Mucosa of stomach (tissue), 1 donor: ENCODE measurements around the gene PDX1.

Experiments used
- H3K27me3 ChIP-seq: one replicate; pipeline ENCODE4 v1.7.0; 2013; ENCODE audit warnings: mild to moderate bottlenecking, low read length; ENCODE audit not compliant: control insufficient read depth, insufficient read depth
- H3K36me3 ChIP-seq: one replicate; pipeline ENCODE4 v1.7.0; 2013; ENCODE audit warnings: low read length; ENCODE audit not compliant: control insufficient read depth, insufficient read depth
- H3K4me1 ChIP-seq: one replicate; pipeline ENCODE4 v1.7.0; 2013; ENCODE audit warnings: mild to moderate bottlenecking, low read length; ENCODE audit not compliant: control insufficient read depth, insufficient read depth
- H3K4me3 ChIP-seq: one replicate; pipeline ENCODE4 v1.7.0; 2013; ENCODE audit warnings: low read length
- H3K9ac ChIP-seq: one replicate; pipeline ENCODE4 v1.7.0; 2013; ENCODE audit warnings: mild to moderate bottlenecking, low read length, moderate library complexity
- H3K9me3 ChIP-seq: one replicate; pipeline ENCODE4 v1.7.0; 2013; ENCODE audit warnings: mild to moderate bottlenecking, low read length, moderate library complexity; ENCODE audit not compliant: control insufficient read depth
- donor health status: Pancreatic carcinoma.

Gene PDX1

DNA sequence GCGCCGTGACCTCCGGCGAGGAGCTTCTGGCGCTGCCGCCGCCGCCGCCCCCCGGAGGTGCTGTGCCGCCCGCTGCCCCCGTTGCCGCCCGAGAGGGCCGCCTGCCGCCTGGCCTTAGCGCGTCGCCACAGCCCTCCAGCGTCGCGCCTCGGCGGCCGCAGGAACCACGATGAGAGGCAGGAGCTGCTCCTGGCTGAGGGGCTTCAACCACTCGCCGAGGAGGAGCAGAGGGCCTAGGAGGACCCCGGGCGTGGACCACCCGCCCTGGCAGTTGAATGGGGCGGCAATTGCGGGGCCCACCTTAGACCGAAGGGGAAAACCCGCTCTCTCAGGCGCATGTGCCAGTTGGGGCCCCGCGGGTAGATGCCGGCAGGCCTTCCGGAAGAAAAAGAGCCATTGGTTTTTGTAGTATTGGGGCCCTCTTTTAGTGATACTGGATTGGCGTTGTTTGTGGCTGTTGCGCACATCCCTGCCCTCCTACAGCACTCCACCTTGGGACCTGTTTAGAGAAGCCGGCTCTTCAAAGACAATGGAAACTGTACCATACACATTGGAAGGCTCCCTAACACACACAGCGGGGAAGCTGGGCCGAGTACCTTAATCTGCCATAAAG lies 4.8 kb downstream of the PDX1 start:
- H3K36me3 ChIP-seq: no peaks in the 10 kb centered on the region
- H3K27me3 ChIP-seq: peaks cover 34% of the 10 kb centered on the region
- H3K9ac ChIP-seq: peak overlapping the region; percentile 34
- H3K4me3 ChIP-seq: no peak overlapping the region
- H3K4me1 ChIP-seq: peaks cover 9% of the 10 kb centered on the region
- no peaks in the 10 kb centered on the region for H3K9me3 ChIP-seq

DNA sequence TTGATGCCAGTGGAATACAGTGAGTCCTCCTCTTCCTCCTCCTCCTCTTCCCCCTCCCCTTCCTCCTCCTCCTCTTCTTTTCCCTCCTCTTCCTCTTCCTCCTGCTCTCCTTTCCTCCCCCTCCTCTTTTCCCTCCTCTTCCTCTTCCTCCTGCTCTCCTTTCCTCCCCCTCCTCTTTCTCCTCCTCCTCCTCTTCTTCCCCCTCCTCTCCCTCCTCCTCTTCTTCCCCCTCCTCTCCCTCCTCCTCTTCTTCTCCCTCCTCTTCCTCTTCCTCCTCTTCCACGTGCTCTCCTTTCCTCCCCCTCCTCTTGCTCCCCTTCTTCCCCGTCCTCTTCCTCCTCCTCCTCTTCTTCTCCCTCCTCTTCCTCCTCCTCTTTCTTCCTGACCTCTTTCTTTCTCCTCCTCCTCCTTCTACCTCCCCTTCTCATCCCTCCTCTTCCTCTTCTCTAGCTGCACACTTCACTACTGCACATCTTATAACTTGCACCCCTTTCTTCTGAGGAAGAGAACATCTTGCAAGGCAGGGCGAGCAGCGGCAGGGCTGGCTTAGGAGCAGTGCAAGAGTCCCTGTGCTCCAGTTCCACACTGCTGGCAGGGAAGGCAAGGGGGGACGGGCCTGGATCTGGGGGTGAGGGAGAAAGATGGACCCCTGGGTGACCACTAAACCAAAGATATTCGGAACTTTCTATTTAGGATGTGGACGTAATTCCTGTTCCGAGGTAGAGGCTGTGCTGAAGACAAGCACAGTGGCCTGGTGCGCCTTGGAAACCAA lies 5.6 kb downstream of the PDX1 start:
- peaks cover 9% of the 10 kb centered on the region for H3K4me1 ChIP-seq

DNA sequence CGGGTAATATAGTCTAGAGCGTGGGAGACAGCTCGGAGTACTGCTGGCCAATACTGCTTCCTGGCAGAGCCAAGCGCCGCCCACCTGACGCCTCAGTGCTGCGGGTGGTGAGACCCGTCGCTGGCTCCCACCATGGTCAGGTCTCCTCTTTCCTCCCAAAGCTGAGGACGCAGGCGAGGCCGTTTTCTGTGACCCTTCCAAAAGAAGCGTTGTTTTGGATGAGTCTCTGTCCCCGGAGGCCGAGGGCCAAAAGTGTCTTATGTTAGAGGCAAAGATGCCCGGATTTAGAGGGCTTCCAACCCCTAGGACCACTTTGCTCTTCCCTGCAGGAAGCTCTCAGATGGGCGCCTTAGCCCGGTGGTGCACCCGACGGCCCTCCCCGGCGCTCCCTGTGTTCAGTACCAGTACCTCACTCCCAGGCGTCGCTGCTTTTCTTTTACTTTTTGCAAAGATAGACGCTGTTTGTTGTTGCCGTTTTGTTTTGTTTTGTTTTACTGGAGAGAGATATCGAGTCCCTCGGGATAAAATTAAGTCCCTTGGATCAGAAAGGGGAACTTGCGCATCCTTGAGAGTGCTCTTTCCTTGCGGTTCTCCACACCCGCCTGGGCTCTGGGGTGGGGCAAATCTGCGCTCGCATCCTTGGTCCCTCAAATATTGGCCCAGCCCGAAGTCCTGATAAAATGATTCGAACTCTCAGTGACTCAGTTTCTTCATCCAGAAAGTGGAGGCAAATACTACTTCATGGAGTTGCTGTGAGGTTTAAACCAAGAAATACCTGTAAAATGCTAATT lies 7.0 kb downstream of the PDX1 start:
- peaks cover 9% of the 10 kb centered on the region for H3K4me1 ChIP-seq
- H3K4me3 ChIP-seq: no peak overlapping the region
- H3K9ac ChIP-seq: no peak overlapping the region
- H3K9me3 ChIP-seq: no peaks in the 10 kb centered on the region
- H3K27me3 ChIP-seq: peaks cover 18% of the 10 kb centered on the region
- H3K36me3 ChIP-seq: no peaks in the 10 kb centered on the region

More for the DNA sequence above, 5.6 kb downstream of the PDX1 start:
- Histone ChIP-seq H3K27me3 (peaks cover 32% of the 10 kb centered on the region), H3K9ac (peak overlapping the region; percentile 34), H3K36me3 (no peaks in the 10 kb centered on the region), H3K4me3 (no peak overlapping the region), H3K9me3 (no peaks in the 10 kb centered on the region)

DNA sequence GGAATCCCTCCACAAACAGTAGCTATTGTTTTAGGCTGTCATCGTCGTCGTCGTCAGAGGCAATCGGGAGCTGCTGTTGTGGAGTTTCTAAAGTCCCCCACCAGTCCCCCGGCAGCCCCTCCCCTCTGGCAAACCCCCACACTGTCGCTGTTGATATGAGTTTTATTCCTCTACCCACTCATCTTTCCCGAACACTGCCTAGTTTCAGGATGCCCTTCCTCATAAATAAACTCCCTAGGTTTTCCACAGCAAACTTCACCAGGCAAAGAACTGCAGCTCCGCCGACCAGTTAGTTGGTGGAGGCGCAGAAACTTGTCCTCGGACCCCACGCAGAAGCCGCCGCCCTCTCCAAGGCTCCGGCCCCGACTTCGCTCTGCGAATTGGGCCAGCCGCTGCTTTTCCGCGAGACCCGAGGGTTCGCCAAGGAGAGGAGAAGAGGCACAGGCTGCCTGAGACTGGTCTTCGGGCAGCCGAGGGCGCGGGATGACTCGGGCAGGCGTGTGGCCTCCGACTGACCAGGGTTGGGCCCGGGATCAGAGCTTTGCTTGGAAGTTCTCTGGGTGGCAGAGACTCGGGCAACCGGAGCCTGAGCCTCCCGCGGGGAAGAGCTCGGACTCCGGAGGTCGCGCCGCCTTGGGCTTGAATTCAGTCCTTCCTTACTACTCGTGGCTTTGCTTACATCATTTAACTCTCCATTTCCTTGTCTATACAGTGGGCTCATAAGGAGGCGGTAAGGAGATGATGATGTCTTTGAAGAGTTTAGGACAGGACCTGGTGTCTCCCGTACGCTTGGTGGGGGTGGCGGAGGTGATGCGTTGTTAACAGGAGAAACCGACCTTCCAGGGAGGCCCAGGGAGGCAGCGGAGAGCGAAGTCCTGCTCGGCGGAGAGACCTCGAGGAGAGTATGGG lies 7.9 kb downstream of the PDX1 start:
- Histone ChIP-seq H3K27me3 (peaks cover 12% of the 10 kb centered on the region), H3K9ac (no peak overlapping the region)

DNA sequence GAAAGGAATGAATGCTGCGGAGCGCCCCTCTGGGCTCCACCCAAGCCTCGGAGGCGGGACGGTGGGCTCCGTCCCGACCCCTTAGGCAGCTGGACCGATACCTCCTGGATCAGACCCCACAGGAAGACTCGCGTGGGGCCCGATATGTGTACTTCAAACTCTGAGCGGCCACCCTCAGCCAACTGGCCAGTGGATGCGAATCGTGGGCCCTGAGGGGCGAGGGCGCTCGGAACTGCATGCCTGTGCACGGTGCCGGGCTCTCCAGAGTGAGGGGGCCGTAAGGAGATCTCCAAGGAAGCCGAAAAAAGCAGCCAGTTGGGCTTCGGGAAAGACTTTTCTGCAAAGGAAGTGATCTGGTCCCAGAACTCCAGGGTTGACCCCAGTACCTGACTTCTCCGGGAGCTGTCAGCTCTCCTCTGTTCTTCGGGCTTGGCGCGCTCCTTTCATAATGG lies 8.6 kb downstream of the PDX1 start:
- H3K9ac ChIP-seq: no peak overlapping the region
- H3K4me3 ChIP-seq: no peak overlapping the region
- peaks cover 5% of the 10 kb centered on the region for H3K27me3 ChIP-seq

More for the DNA sequence above, 7.9 kb downstream of the PDX1 start:
- H3K4me1 ChIP-seq: peaks cover 9% of the 10 kb centered on the region
- no peaks in the 10 kb centered on the region for H3K36me3 ChIP-seq
- H3K9me3 ChIP-seq: no peaks in the 10 kb centered on the region
- no peak overlapping the region for H3K4me3 ChIP-seq

DNA sequence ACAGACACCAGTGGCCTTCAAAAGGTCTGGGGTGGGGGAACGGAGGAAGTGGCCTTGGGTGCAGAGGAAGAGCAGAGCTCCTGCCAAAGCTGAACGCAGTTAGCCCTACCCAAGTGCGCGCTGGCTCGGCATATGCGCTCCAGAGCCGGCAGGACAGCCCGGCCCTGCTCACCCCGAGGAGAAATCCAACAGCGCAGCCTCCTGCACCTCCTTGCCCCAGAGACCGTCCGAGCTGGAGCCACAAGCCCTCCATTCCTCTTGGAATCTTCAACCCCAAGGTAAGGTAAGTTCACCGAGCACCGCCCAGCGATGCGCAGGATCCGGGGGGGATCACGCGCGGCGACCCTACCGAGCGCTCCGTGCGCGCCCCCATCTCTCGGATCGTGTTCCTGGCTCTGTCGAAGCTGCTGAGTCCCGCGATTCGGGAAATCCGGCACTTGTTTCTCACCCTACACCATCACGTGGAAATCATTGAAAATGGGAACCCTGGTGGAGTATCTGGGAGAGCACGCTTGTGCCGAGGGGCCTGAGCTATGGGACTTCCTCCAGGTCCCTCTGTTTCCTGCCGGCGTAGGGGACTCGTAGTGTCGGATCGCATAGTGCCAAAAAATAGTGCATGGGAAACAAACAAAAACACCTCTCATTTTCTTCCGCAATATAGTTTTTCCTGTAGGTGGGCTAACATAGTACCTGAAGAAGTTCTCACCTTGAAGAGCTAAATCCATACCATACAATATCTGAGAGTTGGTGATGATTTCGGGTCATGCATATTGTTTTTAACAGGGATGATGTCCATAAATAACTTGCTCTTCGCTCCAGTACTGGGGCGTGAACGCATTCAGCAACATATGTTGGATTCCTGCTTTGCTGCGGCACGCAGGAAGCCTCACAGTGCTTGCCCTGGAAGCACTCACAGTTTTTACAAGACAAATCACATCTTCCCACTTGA lies 9.3 kb downstream of the PDX1 start:
- Histone ChIP-seq H3K4me3 (no peak overlapping the region), H3K4me1 (peaks cover 5% of the 10 kb centered on the region), H3K9me3 (no peaks in the 10 kb centered on the region), H3K9ac (no peak overlapping the region), H3K27me3 (peaks cover 5% of the 10 kb centered on the region), H3K36me3 (no peaks in the 10 kb centered on the region)

More for the DNA sequence above, 8.6 kb downstream of the PDX1 start:
- no peaks in the 10 kb centered on the region for H3K9me3 ChIP-seq
- no peaks in the 10 kb centered on the region for H3K36me3 ChIP-seq
- H3K4me1 ChIP-seq: peaks cover 9% of the 10 kb centered on the region

DNA sequence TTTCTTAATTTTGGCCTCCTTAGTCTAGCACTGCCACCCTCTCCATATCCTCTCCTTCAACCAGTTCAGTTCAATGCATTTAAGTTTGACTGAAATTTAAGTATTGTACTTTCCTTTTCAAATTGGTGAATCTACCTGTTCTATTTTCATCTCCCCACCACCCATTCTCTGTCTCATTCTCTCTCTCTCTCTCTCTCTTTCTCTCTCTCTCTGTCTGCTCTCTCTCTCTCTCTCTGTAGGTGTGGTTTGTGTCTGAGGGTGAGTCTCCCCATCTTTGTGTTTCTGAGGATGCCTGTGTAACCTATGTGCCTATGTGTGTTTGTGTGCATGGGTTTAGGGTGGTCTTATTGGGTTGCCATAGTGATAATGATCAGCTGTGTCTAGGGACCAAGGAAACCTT lies 10.1 kb downstream of the PDX1 start:
- H3K9ac ChIP-seq: no peak overlapping the region
- peaks cover 5% of the 10 kb centered on the region for H3K4me1 ChIP-seq
- peaks cover 5% of the 10 kb centered on the region for H3K27me3 ChIP-seq
- no peaks in the 10 kb centered on the region for H3K9me3 ChIP-seq
- no peak overlapping the region for H3K4me3 ChIP-seq
- H3K36me3 ChIP-seq: no peaks in the 10 kb centered on the region

DNA sequence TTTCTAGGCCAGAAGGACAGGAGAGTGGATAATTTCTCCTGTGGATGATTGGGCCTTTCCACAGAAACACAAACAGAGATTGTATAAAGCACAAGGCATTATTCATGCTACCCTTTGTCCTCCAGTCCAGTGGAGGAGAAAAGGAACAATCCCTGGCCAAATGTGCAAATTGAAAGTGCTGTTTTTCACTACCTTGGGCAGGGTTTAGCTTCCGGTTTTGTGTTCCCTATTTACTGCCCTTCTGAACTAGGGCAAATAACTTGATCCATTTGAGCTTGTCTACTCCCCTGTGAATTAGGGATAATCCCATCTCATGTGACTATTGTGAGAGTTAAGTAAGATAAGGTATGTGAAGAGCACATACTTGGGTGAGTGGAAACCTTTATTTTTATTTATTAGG lies 13.3 kb downstream of the PDX1 start:
- Histone ChIP-seq H3K9ac (no peak overlapping the region), H3K36me3 (no peaks in the 10 kb centered on the region), H3K27me3 (peaks cover 5% of the 10 kb centered on the region), H3K4me1 (no peaks in the 10 kb centered on the region), H3K9me3 (no peaks in the 10 kb centered on the region), H3K4me3 (no peak overlapping the region)

DNA sequence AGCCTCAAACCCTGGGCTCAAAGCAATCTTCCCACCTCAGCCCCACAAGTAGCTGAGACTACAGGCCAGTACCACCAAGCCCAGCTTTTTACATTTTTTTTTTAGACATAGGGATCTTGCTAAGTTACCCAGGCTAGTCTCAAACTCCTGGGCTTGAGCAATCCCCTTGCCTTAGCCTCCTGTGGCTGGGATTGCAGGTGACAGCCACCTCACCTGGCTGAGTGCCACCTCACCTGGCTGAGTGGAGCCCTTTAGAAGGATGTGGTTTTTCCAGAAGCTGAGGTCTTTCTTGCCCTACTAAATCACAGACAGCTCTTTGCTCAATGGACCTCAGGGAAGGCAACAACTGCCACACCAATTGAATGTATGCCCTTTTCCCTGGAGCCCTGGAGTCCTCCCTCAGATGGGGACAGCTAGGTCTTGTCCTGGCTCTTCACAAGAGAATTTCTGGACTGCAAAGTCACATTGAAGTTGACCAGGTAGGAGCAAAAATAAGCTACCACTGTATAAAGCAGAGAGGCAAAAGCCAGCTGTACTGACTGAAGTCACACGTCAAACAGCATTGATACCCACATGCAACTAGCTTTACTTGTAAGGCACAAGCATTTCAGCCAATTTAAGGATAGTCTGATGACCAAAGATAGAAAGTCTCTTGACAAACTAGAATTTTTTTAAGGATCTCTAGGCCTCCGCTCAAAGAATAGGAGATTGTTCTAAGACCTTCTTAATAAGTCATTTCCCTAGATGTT lies 14.0 kb downstream of the PDX1 start:
- no peak overlapping the region for H3K4me3 ChIP-seq
- no peaks in the 10 kb centered on the region for H3K36me3 ChIP-seq
- H3K27me3 ChIP-seq: peaks cover 5% of the 10 kb centered on the region
- H3K9me3 ChIP-seq: no peaks in the 10 kb centered on the region
- H3K9ac ChIP-seq: no peak overlapping the region
- H3K4me1 ChIP-seq: no peaks in the 10 kb centered on the region

DNA sequence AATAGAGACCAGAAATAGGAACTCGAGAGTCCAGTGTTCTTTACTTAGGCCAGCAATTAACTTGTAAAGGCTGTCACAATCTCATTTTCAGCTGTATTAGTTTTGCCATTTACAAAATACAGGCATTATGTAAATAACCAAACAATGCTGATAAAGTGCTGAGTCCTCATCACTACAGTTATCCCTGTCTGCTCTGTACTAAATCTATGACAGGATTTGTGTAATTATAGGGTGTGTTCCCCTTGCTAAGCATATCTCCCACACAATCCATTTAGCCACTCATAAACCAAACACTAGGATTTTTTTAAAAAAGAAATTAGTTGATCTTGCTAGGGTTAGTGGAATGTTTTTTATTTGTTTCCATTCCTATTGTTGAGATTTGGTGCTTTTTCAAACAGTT lies 23.2 kb downstream of the PDX1 start:
- H3K9me3 ChIP-seq: no peaks in the 10 kb centered on the region
- H3K36me3 ChIP-seq: no peaks in the 10 kb centered on the region
- no peaks in the 10 kb centered on the region for H3K27me3 ChIP-seq
- no peak overlapping the region for H3K9ac ChIP-seq
- H3K4me3 ChIP-seq: no peak overlapping the region
- H3K4me1 ChIP-seq: peaks cover 19% of the 10 kb centered on the region
